OCI-LY1 (cell line): Measurements from ENCODE around the gene C9orf78.

ENCODE experiments used
- H2AFZ ChIP-seq: fragments of 200-600 bp; sonication (generic), shearing (Covaris generic); 2 replicates; pipeline ENCODE4 v1.6.0; 2014; ENCODE audit warnings: antibody characterized with exemption, mild to moderate bottlenecking, low read length
- H3F3A ChIP-seq: fragments of 200-600 bp; sonication (generic), shearing (Covaris generic); 2 replicates; pipeline ENCODE4 v1.6.0; 2014; ENCODE audit warnings: mild to moderate bottlenecking, antibody characterized with exemption, low read length, moderate library complexity; ENCODE audit not compliant: insufficient read depth
- H3K27ac ChIP-seq: fragments of 200-600 bp; sonication (generic); 2 replicates; pipeline ENCODE4 v1.5.1; 2014; ENCODE audit warnings: low read length, mixed run types, mild to moderate bottlenecking, low read depth; ENCODE audit not compliant: poor library complexity, severe bottlenecking
- H3K27me3 ChIP-seq: fragments of 200-600 bp; sonication (generic); 2 replicates; pipeline ENCODE4 v1.6.0; 2014; ENCODE audit warnings: antibody characterized with exemption, mild to moderate bottlenecking, low read length, moderate library complexity; ENCODE audit not compliant: insufficient read depth
- H3K36me3 ChIP-seq: fragments of 200-600 bp; sonication (generic); 2 replicates; pipeline ENCODE4 v1.6.1; 2014; ENCODE audit warnings: mild to moderate bottlenecking, antibody characterized with exemption, low read length, moderate library complexity, mixed read lengths; ENCODE audit not compliant: insufficient read depth
- H3K4me1 ChIP-seq: fragments of 200-600 bp; sonication (generic); 2 replicates; pipeline ENCODE4 v1.5.1; 2014; ENCODE audit warnings: mild to moderate bottlenecking, low read length, moderate library complexity; ENCODE audit not compliant: insufficient read depth, severe bottlenecking
- H3K4me2 ChIP-seq: fragments of 200-600 bp; sonication (generic), shearing (Covaris generic); 2 replicates; pipeline ENCODE4 v1.6.1; 2014; ENCODE audit warnings: low read length
- H3K4me3 ChIP-seq: fragments of 200-600 bp; sonication (generic); 2 replicates; pipeline ENCODE4 v1.5.1; 2014; ENCODE audit warnings: low read length, low read depth, mild to moderate bottlenecking, mixed read lengths; ENCODE audit not compliant: poor library complexity, severe bottlenecking
- H3K79me2 ChIP-seq: fragments of 200-600 bp; shearing (Covaris generic); 2 replicates; pipeline ENCODE4 v1.6.1; 2016; ENCODE audit warnings: mixed run types, low read length, mixed read lengths; ENCODE audit not compliant: insufficient read depth
- H3K9ac ChIP-seq: fragments of 200-600 bp; sonication (generic), shearing (Covaris generic); 2 replicates; pipeline ENCODE4 v1.6.1; 2014; ENCODE audit warnings: mild to moderate bottlenecking, low read length, mixed read lengths
- H3K9me2 ChIP-seq: fragments of 200-600 bp; sonication (generic), shearing (Covaris generic); 2 replicates; pipeline ENCODE4 v1.6.1; 2014; ENCODE audit warnings: low read depth, mild to moderate bottlenecking, low read length, mixed read lengths
- H3K9me3 ChIP-seq: fragments of 200-600 bp; shearing (Covaris generic); 2 replicates; pipeline ENCODE4 v1.6.1; 2014; ENCODE audit warnings: low read length, mixed read lengths
- H4K20me1 ChIP-seq: fragments of 200-600 bp; sonication (generic), shearing (Covaris generic); 2 replicates; pipeline ENCODE4 v1.6.0; 2016; ENCODE audit warnings: mild to moderate bottlenecking, low read length; ENCODE audit not compliant: insufficient read depth
- EZH2 ChIP-seq: fragments of 200-600 bp; sonication (generic), shearing (Covaris generic); IDR thresholded peaks from 2 replicates; pipeline ENCODE4 v1.8.0; 2017; ENCODE audit warnings: borderline replicate concordance, mixed run types, mild to moderate bottlenecking, antibody characterized with exemption, low read length, moderate library complexity, mixed read lengths
- TF ChIP-seq, protein P1 (sequence below): fragments of 200-600 bp; sonication (generic), shearing (Covaris generic); IDR thresholded peaks from 2 replicates; pipeline ENCODE4 v1.5.1; 2017; ENCODE audit warnings: mild to moderate bottlenecking, antibody characterized with exemption, low read length, moderate library complexity, mixed read lengths

C9orf78 gene

DNA sequence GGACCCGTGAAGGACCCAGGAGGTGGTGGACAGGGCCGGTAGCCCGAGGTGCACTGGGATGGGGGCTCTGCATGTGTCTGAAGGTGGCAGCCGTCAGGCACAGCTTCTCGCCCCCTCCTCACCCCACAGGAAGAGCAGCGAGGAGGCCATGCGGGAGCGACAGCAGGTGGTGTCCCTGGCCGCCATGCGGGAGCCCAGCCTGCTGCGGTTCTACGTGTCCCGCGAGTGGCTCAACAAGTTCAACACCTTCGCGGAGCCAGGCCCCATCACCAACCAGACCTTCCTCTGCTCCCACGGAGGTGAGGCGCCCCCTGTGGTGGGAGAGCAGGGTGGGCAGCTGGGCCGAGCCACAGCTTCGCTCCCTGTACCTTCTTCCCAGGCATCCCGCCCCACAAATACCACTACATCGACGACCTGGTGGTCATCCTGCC is 40.1 kb upstream of the C9orf78 start:
- Histone ChIP-seq H3K4me3 (no peak overlapping the region), H3F3A (no peaks in the 10 kb centered on the region), H3K27ac (no peak overlapping the region), H3K9ac (no peak overlapping the region), H3K4me1 (no peaks in the 10 kb centered on the region), H2AFZ (no peak overlapping the region), H3K9me3 (no peaks in the 10 kb centered on the region), H3K9me2 (no peaks in the 10 kb centered on the region), H4K20me1 (no peaks in the 10 kb centered on the region), H3K36me3 (no peaks in the 10 kb centered on the region), H3K79me2 (no peaks in the 10 kb centered on the region), H3K4me2 (no peak overlapping the region), H3K27me3 (no peaks in the 10 kb centered on the region)
- no peak for TF ChIP-seq EZH2
- TF ChIP-seq, protein P1, sequence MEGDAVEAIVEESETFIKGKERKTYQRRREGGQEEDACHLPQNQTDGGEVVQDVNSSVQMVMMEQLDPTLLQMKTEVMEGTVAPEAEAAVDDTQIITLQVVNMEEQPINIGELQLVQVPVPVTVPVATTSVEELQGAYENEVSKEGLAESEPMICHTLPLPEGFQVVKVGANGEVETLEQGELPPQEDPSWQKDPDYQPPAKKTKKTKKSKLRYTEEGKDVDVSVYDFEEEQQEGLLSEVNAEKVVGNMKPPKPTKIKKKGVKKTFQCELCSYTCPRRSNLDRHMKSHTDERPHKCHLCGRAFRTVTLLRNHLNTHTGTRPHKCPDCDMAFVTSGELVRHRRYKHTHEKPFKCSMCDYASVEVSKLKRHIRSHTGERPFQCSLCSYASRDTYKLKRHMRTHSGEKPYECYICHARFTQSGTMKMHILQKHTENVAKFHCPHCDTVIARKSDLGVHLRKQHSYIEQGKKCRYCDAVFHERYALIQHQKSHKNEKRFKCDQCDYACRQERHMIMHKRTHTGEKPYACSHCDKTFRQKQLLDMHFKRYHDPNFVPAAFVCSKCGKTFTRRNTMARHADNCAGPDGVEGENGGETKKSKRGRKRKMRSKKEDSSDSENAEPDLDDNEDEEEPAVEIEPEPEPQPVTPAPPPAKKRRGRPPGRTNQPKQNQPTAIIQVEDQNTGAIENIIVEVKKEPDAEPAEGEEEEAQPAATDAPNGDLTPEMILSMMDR: peak; percentile 34; the same call in 1 of the 2 replicates

DNA sequence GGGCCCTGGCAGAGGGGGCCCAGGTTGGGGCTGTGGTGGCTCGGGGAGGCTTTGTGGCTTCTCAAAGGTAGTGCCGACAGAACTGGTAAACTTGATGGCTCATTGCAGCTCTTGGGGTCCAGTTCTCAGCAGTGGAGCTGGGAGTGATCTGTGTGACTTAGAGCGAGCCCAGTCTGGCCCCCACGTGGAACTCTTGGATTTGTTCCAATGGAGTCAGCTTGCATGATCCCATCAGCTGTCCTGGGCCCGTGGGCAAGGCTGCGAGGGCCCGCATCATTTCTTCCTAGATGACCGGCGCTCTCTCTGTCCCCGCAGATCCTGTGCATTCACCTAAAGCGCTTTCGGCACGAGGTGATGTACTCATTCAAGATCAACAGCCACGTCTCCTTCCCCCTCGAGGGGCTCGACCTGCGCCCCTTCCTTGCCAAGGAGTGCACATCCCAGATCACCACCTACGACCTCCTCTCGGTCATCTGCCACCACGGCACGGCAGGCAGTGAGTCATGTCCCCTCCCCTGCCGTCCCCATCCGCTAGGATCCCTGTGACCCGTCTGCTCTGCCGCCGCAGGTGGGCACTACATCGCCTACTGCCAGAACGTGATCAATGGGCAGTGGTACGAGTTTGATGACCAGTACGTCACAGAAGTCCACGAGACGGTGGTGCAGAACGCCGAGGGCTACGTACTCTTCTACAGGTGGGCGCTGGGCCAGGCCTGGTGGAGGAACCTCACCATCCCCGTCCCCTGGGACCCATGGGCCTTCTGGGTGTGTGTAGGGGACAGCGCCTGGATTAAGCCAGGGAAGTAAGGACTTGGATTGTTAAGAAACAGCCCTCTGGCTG is 39.4 kb upstream of the C9orf78 start:
- TF ChIP-seq, protein P1: no peak
- H3K4me3 ChIP-seq: no peak overlapping the region
- H3K9me3 ChIP-seq: no peaks in the 10 kb centered on the region
- H3K36me3 ChIP-seq: no peaks in the 10 kb centered on the region
- H3K4me1 ChIP-seq: peaks cover under 1% of the 10 kb centered on the region
- H3K9me2 ChIP-seq: no peaks in the 10 kb centered on the region
- no peak overlapping the region for H3K9ac ChIP-seq
- H3K79me2 ChIP-seq: no peaks in the 10 kb centered on the region
- no peak overlapping the region for H3K27ac ChIP-seq
- H3K27me3 ChIP-seq: no peaks in the 10 kb centered on the region
- H3K4me2 ChIP-seq: no peak overlapping the region
- no peaks in the 10 kb centered on the region for H3F3A ChIP-seq
- no peaks in the 10 kb centered on the region for H4K20me1 ChIP-seq
- no peak overlapping the region for H2AFZ ChIP-seq

DNA sequence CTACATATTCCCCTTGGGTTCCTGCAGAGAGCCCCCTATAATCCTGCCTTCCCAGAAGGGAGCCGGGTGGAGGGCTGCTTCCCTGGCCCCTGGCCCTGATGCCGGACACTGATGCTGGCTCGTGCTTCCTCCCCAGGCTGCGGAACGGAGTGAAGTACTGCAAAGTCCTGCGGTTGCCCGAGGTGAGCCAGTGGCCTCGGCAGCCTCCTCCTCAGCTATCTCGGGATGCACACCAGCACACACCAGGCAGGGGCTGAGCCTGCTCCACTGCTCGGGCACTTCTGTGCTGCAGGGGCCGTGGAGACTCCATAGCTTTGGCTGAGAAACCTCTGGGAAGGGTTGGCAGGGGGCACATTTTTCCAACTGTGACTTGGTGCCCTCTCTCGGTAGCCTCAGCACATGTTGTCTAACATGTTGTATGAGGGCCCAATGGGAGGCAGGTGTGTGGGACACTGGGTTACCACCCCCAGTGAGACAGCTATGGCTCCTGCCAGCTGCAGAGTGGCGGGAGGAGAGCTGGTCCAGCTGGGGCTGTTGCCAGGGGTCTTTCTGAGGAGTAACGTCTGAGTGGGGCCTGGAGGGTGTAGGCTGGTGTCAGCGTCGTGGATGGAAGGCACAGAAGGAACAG is 38.6 kb upstream of the C9orf78 start:
- peaks cover 9% of the 10 kb centered on the region for H3K4me1 ChIP-seq
- no peak overlapping the region for H3K4me2 ChIP-seq
- H4K20me1 ChIP-seq: no peaks in the 10 kb centered on the region
- no peak overlapping the region for H3K27ac ChIP-seq
- no peak overlapping the region for H2AFZ ChIP-seq
- TF ChIP-seq, protein P1: no peak
- no peak for TF ChIP-seq EZH2
- H3K36me3 ChIP-seq: no peaks in the 10 kb centered on the region
- no peaks in the 10 kb centered on the region for H3K27me3 ChIP-seq
- no peak overlapping the region for H3K9ac ChIP-seq
- H3K79me2 ChIP-seq: no peaks in the 10 kb centered on the region
- no peaks in the 10 kb centered on the region for H3K9me2 ChIP-seq
- H3K4me3 ChIP-seq: no peak overlapping the region
- H3F3A ChIP-seq: no peaks in the 10 kb centered on the region
- H3K9me3 ChIP-seq: no peaks in the 10 kb centered on the region
